WERI-Rb-1 (cell line): Measurements from ENCODE around the gene GPX3.

ENCODE experiments used
- DNase-seq: peaks from one replicate; pipeline ENCODE4 v3.0.0-alpha.2; 2020
- H3K27ac ChIP-seq: fragments of 250-450 bp; sonication (Bioruptor Pico); 2 replicates; pipeline ENCODE4 v1.5.1; 2020; ENCODE audit warnings: mild to moderate bottlenecking, moderate library complexity
- H3K27me3 ChIP-seq: fragments of 250-450 bp; sonication (Bioruptor Pico); 2 replicates; pipeline ENCODE4 v1.5.1; 2021; ENCODE audit warnings: mild to moderate bottlenecking, low read depth, moderate library complexity; ENCODE audit not compliant: insufficient read depth, severe bottlenecking
- H3K36me3 ChIP-seq: fragments of 250-450 bp; sonication (Bioruptor Pico); 2 replicates; pipeline ENCODE4 v1.5.1; 2020; ENCODE audit warnings: mild to moderate bottlenecking, moderate library complexity
- H3K4me3 ChIP-seq: 2 replicates; pipeline ENCODE4 v1.5.1; 2011; ENCODE audit warnings: low read depth, mild to moderate bottlenecking, control low read depth, low read length
- H3K9me3 ChIP-seq: fragments of 250-450 bp; sonication (Bioruptor Pico); 2 replicates; pipeline ENCODE4 v1.5.1; 2021; ENCODE audit warnings: mild to moderate bottlenecking, moderate library complexity; ENCODE audit not compliant: severe bottlenecking
- CTCF ChIP-seq: IDR thresholded peaks from 2 replicates; pipeline ENCODE4 v1.5.1; 2011; ENCODE audit warnings: low read depth, mild to moderate bottlenecking, control low read depth, inconsistent platforms, low read length

GPX3 gene

GRCh38 chr5:151039665-151040064 is 19.3 kb downstream of the GPX3 start:
- no peak overlapping the region for H3K4me3 ChIP-seq
- H3K36me3 ChIP-seq: peaks cover 29% of the 10 kb centered on the region
- no peaks in the 10 kb centered on the region for H3K9me3 ChIP-seq
- H3K27me3 ChIP-seq: no peaks in the 10 kb centered on the region
- no peak overlapping the region for H3K27ac ChIP-seq
- TF ChIP-seq CTCF: no peak
- DNase-seq: no peak

GRCh38 chr5:151040211-151040747 is 19.9 kb downstream of the GPX3 start:
- no peak for TF ChIP-seq CTCF
- peaks cover 24% of the 10 kb centered on the region for H3K36me3 ChIP-seq
- H3K27ac ChIP-seq: no peak overlapping the region
- no peaks in the 10 kb centered on the region for H3K9me3 ChIP-seq
- no peaks in the 10 kb centered on the region for H3K27me3 ChIP-seq
- no peak for DNase-seq
- H3K4me3 ChIP-seq: no peak overlapping the region

GRCh38 chr5:151041577-151042268 is 21.3 kb downstream of the GPX3 start:
- Histone ChIP-seq H3K4me3 (no peak overlapping the region), H3K27me3 (no peaks in the 10 kb centered on the region), H3K9me3 (no peaks in the 10 kb centered on the region), H3K36me3 (peaks cover 23% of the 10 kb centered on the region), H3K27ac (no peak overlapping the region)
- DNase-seq: no peak
- TF ChIP-seq CTCF: no peak

GRCh38 chr5:151042453-151043093 is 22.2 kb downstream of the GPX3 start:
- H3K36me3 ChIP-seq: peaks cover 30% of the 10 kb centered on the region
- no peaks in the 10 kb centered on the region for H3K9me3 ChIP-seq
- no peak overlapping the region for H3K4me3 ChIP-seq
- H3K27ac ChIP-seq: no peak overlapping the region
- H3K27me3 ChIP-seq: no peaks in the 10 kb centered on the region
- no peak for TF ChIP-seq CTCF
- DNase-seq: no peak

GRCh38 chr5:151047814-151048425 is 27.5 kb downstream of the GPX3 start:
- Histone ChIP-seq H3K27me3 (no peaks in the 10 kb centered on the region), H3K9me3 (no peaks in the 10 kb centered on the region), H3K36me3 (peaks cover 34% of the 10 kb centered on the region), H3K27ac (no peak overlapping the region), H3K4me3 (no peak overlapping the region)
- peak; percentile 33 for DNase-seq
- peak; percentile 93 for TF ChIP-seq CTCF
